Stimulated activated CD4-positive, alpha-beta T cell treated with anti-CD3 and anti-CD28 coated beads, Interleukin-15, amount 100 ng/mL, for 48 hours (primary cell): ENCODE results near the gene SOX8.
A peak's percentile ranks its signal among the peaks of the same experiment; 100 is the strongest.

Experiments used
- DNase-seq, 2 donors: peaks; one replicate each; pipeline ENCODE4 v3.0.0-alpha.2; 2020; ENCODE audit warnings: low read depth in 2 of 2

SOX8 gene

DNA sequence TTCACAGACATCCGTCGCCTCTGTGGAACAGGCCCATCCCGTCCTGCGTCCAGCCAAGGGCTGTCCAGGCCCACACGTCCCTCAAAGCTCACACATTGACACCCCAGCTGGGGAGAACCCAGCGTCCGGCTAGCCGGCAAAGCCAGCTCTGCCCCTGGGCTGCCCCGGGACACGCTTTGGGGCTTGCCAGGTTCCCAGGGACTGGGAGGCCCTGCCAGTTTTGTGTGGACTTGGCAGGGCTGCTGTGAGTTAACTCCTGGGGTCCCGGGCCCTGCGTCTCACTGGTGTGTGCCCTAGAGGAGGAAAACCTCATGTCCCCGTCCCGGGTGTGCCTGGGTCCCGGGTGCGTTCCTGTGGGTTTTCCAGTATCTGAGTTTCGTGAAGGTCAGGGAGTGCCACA lies 6.3 kb downstream of the SOX8 start:
- no peak for DNase-seq

DNA sequence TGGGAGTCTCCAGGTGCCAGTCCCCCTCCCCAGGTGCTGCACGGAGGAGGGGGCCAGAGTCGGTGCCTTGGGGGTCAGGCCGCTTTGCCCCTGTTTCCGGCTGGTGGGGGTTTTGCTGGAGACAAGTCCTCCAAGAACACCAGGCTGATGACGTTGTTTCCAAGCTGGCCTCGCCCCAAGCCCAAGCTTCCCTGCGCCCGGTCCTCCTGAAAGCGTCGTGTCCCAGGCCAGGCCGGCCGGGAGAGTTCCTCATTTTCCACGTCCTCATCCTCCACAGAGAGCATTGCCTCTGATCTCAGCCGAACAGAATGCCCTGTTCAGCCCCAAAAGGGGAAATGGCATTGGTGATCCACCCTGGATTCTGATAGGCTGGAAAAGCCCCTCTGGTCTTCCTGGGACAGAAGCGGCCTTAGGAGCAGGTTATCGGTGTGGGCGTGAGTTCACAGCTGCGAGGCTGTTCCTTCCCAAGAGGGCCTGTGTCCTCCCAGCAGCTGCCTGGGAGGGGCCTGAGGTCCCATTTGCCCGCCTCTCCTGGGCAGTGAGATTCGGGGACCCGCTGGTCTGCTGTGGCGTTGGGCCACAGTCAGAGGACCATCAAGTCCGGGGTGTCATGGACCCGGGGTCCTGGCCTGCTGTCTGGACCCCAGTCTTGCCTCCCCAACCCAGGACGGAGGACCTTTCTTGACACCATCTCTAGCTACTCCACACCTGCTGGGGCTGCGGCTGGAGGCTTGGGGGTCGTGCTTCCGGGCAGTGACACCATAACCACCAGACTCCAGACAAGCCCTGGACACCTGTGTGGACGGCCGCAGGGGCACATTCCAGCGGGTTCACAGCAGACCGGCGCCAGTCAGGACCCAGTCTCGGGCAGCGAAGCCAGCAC lies 7.1 kb downstream of the SOX8 start:
- no peak for DNase-seq

- DNase-seq: no peak
These were observed 7.8 kb downstream of the SOX8 start for GRCh38 chr16:989354-989814.

DNA sequence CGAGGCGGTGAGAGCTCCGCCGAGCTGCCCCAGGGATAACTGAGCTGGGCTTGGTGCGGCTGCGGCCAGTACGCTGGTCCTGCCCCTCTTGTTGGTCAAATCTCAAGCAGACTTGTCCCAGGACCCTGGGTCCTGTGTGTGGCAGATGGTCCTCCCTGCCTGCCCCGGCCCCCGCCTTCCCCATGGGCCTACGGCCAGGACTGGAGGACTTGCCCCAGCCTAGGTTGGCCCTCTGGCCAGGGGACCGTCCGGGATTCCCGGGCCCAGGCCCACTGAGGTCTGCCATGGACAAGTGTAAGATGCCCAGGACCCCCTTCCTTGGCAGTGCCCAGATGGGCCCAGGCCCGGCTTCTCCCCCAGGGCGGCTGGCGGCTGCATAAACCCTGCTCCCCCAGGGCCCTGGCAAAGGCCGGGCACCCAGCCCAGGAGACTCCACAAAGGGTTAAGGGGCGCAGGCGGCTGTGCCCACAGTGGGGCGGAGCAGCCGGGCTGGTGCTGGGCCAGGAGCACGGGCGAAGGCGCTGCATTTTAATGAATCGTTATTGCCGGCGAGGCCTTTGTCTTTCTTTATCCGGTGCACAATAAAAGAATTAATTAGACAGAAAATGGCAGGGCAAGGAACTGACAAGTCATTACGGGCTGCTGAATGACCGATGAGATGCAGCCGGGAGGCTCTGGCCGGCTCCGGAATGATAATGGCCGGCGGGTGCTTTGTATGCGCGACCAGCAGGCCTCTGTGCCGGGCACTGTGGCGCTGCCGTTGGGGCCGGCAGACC lies 9.1 kb downstream of the SOX8 start:
- DNase-seq: no peak

DNA sequence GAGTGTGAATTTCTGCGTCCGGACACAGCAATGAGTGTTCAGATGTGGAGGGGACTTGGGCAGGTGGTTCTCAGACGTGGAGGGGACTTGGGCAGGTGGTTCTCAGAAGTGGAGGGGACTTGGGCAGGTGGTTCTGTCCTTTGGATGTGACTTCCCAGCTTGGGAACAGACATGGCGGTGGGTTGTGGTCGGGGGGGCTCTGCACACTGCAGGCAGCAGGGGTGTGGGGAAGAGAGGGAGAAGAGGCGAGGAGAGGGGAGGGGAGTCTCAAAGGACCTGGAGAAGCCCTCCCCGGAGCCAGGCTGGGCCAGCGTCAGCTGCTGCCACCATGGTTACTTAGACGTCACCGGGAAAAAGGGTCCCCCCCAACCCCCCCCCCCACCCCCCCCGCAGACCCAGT lies 9.8 kb downstream of the SOX8 start:
- DNase-seq: no peak

GRCh38 chr16:991773-992172 lies 10.2 kb downstream of the SOX8 start:
- no peak for DNase-seq

- no peak for DNase-seq
These were observed 12.2 kb downstream of the SOX8 start for GRCh38 chr16:993731-994130.

DNA sequence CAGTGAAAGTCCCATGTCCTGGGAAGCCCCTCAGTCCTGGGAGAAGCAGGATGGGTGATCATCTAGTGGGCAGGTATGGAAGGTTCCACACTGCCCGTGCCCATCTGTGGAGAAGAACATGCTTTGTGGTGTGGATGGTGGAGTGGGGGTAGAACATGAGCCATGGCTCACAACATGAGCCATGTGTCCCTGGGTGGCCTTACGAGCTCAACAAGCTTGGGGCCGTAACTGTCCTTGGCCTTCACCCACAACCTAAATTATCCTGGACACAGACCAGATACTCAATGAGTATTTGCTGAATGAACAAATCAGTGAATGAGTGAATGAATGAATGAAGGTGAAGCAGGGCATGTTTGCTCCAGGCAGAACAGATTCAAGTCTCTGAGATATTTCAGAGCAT lies 13.5 kb downstream of the SOX8 start:
- no peak for DNase-seq

DNA sequence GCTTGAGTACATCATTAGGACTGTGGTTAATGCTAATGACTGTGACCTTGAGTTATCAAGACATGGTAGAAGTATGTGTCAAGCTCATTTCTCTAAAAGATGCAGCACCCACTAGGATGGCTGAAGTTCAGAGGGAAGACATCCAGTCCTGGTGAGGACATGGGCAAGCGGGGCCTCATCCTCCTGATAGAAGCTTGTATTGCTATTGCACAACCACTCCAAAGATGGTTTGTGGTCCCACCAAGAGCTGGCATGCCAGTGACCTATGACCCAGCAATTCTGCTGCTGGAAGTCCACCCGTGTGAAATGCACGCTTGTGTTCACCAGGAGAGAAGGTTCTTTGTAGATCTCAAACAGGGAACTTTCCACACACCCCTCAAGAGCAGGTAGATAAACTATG lies 14.2 kb downstream of the SOX8 start:
- no peak for DNase-seq

GRCh38 chr16:996681-997080 lies 15.1 kb downstream of the SOX8 start:
- DNase-seq: no peak

GRCh38 chr16:997440-998051 lies 16.0 kb downstream of the SOX8 start:
- DNase-seq: peak in 1 of 2 donors; percentile 43

GRCh38 chr16:998211-998610 lies 16.6 kb downstream of the SOX8 start:
- no peak for DNase-seq

- DNase-seq: no peak
These were observed 17.0 kb downstream of the SOX8 start for GRCh38 chr16:998615-999014.

DNA sequence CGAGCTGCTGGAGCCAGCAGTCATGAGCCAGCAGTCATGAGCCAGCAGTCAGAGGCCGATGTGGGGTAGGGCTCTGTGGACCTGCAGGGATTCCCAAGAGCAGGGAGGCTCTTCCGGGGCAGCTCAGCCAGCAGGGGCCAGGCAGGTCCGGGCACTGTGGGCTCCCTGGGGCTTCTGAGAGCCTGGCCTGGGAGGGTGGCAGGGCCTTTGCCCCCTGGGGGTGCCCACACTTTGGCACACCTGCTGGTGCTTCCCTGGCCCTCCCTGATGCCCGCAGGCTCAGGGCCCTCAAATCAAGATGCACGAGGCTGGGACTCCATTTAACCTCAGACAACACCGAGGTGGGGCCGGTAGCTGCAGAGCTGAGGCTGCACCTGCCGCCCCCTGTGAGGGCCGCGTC lies 18.1 kb downstream of the SOX8 start:
- DNase-seq: no peak

DNA sequence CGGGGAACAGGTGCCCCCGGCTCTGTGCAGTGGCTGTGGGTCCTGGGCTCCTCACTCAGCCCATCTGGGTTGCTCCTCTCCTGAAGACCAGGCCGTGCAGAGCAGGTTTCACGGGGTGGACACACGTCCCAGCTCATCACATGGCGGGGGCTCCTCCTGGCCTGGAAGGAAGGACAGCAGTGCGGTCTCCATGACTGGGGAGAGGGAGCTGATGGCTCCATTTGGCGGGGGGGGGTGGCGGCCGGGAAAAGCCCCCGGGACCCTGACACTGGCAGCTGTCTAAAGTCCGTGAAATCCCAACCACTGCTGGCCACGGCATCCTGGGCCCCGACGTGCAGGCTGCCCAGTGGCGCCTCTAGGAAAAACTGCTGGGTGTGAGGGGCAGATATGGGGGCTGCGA lies 19.0 kb downstream of the SOX8 start:
- no peak for DNase-seq

DNA sequence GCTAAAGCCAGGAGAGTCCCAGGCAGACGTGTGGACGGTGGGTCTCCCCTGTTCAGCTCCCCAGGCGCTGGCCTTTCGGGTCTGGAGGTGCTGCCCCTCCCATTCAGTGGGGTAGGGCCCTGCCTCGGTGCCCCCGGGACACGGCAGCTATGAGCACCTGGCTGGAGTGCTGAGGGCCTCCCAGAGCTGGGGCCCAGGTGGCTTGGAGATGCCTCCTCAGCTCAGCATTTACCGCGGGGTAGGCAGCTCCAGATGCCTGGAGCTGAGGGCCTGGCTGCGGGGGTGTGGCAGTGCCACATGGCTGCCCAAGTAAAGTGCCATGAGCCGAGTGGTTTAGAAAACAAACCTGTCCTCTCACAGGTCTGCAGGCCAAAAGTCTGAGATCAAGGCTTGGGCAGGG lies 19.5 kb downstream of the SOX8 start:
- DNase-seq: no peak

GRCh38 chr16:1002399-1003166 lies 21.0 kb downstream of the SOX8 start:
- peak; percentile 72 to 84 for DNase-seq

- DNase-seq: peak; percentile 33 to 38
These were observed 22.1 kb downstream of the SOX8 start for GRCh38 chr16:1003391-1004347.

- DNase-seq: no peak
These were observed 23.7 kb downstream of the SOX8 start for GRCh38 chr16:1005286-1005685.

- DNase-seq: no peak
These were observed 25.2 kb downstream of the SOX8 start for GRCh38 chr16:1006781-1007180.
